Activated B cell treated with CpG ODN at 0.5 μM for 24 hours (primary cell): Measurements from ENCODE around the gene CALCB. TPM values are rescaled to one million over a fixed set of nuclear protein-coding genes. Genes with fewer than 3 reads are reported as not detected.

ENCODE experiments used
- ATAC-seq: fragments of 200-7000 bp; cut with Tn5 transposase; one replicate; pipeline ENCODE4 v1.10.0; 2021; ENCODE audit warnings: low read depth, mild to moderate bottlenecking, moderate library complexity
- CTCF ChIA-PET: fragments of 350-600 bp; sonication (Branson Sonifier 250); formaldehyde crosslinking; loops from one replicate; lab custom pipeline; 2021; ENCODE audit warnings: antibody characterized with exemption; lab: Charles Lee
- POLR2A ChIA-PET: fragments of 350-600 bp; sonication (Branson Sonifier 250); formaldehyde crosslinking; loops from one replicate; lab custom pipeline; 2021; ENCODE audit warnings: antibody characterized with exemption; lab: Charles Lee
- DNase-seq: peaks from one replicate; pipeline ENCODE4 v3.0.0; 2022
- H3K27ac Mint-ChIP-seq: one replicate; pipeline ENCODE4 v1.8.0; 2020; ENCODE audit warnings: mixed read lengths
- H3K27me3 Mint-ChIP-seq: one replicate; pipeline ENCODE4 v1.8.0; 2021; ENCODE audit warnings: mixed read lengths
- H3K36me3 Mint-ChIP-seq: one replicate; pipeline ENCODE4 v1.8.0; 2021; ENCODE audit warnings: low read depth, mixed read lengths
- H3K4me1 Mint-ChIP-seq: one replicate; pipeline ENCODE4 v1.8.0; 2021; ENCODE audit warnings: mixed read lengths
- H3K4me3 Mint-ChIP-seq: one replicate; pipeline ENCODE4 v1.8.0; 2020; ENCODE audit warnings: mild to moderate bottlenecking, mixed read lengths
- H3K9me3 Mint-ChIP-seq: one replicate; pipeline ENCODE4 v1.8.0; 2020; ENCODE audit warnings: mixed read lengths
- CTCF ChIP-seq: fragments of 200-600 bp; IDR thresholded peaks from one replicate; pipeline ENCODE4 v1.8.0; 2022; ENCODE audit warnings: antibody characterized with exemption, mild to moderate bottlenecking
- intact Hi-C: fragments of 100-400 bp; cut with micrococcal nuclease; formaldehyde crosslinking; loops from one replicate; pipeline ENCODE4 v1.15.1; 2024
- total RNA-seq: library from RNA; stranded (reverse); gene quantifications from 2 replicates; pipeline ENCODE4 v1.2.3, GENCODE V29; 2022

Gene CALCB
- total RNA-seq, 1 donor from 2014 or later = 0.35 TPM

GRCh38 chr11:15091625-15092024, 18.2 kb downstream of the CALCB start:
- ChIA-PET POLR2A (interaction anchor here (0.6 kb wide), 1 partner anchor 1420 kb away, joined by 6 read pairs; no protein-coding TSS in a partner anchor), CTCF (interaction anchor here (1.6 to 1.9 kb wide), 2 partner anchors 8 to 9 kb away, joined by 4 to 6 read pairs; no protein-coding TSS in a partner anchor)
- DNase-seq = no peak
- peaks cover 21% of the 10 kb centered on the region for H3K27me3 Mint-ChIP-seq
- H3K36me3 Mint-ChIP-seq = no peaks in the 10 kb centered on the region
- no peak overlapping the region for H3K27ac Mint-ChIP-seq
- H3K4me3 Mint-ChIP-seq = no peak overlapping the region
- H3K4me1 Mint-ChIP-seq = peaks cover 12% of the 10 kb centered on the region
- TF ChIP-seq CTCF = no peak
- intact Hi-C loops = no loop called here
- H3K9me3 Mint-ChIP-seq = peaks cover 7% of the 10 kb centered on the region
- peak; percentile 54 for ATAC-seq

DNA sequence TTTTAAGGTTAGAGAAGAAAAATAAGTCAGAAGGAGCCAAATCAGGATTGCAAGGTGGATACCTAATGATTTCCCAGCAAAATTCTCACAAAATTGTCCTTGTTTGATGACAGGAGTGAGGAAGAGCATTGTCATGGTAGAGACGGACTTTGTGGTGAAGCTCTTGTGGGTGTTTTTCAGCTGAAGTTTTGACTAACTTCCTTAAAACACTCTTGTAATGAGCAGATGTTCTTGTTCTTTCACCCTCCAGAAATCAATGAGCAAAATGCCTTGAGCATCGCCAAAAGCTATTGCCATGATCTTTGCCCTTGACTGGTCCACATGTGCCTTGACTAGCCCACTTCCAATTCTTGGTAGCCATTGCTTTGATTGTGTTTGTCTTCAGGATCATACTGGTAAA, 20.0 kb downstream of the CALCB start:
- intact Hi-C loops = no loop called here
- no peak for TF ChIP-seq CTCF
- peaks cover 21% of the 10 kb centered on the region for H3K27me3 Mint-ChIP-seq
- no peaks in the 10 kb centered on the region for H3K36me3 Mint-ChIP-seq
- H3K27ac Mint-ChIP-seq = no peak overlapping the region
- H3K4me1 Mint-ChIP-seq = peaks cover 12% of the 10 kb centered on the region
- no peaks in the 10 kb centered on the region for H3K9me3 Mint-ChIP-seq
- CTCF ChIA-PET = interaction anchor here (1.2 to 1.3 kb wide), 2 partner anchors 66 to 185 kb away, joined by 3 to 6 read pairs; no protein-coding TSS in a partner anchor
- DNase-seq (no peak), ATAC-seq (no peak)
- no peak overlapping the region for H3K4me3 Mint-ChIP-seq
- POLR2A ChIA-PET = no interaction called here

DNA sequence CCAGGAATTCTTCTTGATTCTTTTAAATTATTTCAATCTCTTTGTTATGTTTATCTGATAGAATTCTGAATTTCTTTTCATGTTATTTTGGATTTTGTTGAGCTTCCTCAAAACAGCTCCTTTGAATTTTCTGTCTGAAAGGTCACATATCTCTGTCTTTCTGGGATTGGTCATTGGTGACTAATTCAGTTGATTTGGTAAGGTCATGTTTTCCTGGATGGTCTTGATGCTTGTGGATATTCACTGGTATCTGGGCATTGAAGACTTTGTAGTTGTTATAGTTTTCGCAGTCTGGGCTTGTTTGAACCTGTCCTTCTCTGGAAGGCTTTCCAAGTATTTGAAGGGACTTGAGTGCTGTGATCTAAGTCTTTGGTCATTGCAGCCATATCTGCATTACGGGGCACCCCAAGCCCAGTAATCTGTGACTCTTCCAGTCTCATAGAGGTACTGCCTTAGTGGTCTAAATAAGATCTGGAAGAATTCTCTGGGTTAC, 22.4 kb downstream of the CALCB start:
- ATAC-seq (no peak), DNase-seq (no peak)
- Mint-ChIP-seq H3K27ac (no peak overlapping the region), H3K36me3 (no peaks in the 10 kb centered on the region), H3K9me3 (no peaks in the 10 kb centered on the region), H3K4me1 (peaks cover 12% of the 10 kb centered on the region), H3K4me3 (no peak overlapping the region), H3K27me3 (peaks cover 20% of the 10 kb centered on the region)
- CTCF ChIA-PET = no interaction called here
- POLR2A ChIA-PET = no interaction called here
- intact Hi-C loops = no loop called here
- TF ChIP-seq CTCF = no peak

DNA sequence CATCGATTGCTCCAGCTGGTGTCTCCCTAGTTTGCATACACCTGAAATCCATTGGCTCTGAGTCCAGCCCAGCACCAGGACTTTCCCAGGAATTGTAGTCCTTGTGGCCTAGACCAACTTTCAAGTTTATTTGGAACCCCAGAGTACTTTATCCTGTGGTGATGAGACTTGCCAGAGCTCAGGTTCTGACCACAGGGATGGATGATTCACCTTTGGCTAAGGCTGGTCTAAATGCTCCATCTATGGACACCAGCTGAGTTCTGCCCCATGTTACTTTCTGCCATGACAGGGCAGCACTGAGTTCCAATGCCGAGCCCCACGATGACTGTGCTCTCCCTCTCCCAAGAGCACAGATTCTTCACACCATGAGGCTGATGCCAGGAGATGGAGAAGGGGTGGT, 24.0 kb downstream of the CALCB start:
- POLR2A ChIA-PET = no interaction called here
- intact Hi-C loops = no loop called here
- ATAC-seq (no peak), DNase-seq (no peak)
- Mint-ChIP-seq H3K27ac (no peak overlapping the region), H3K36me3 (no peaks in the 10 kb centered on the region), H3K4me3 (no peak overlapping the region), H3K9me3 (no peaks in the 10 kb centered on the region), H3K4me1 (peaks cover 6% of the 10 kb centered on the region), H3K27me3 (peaks cover 20% of the 10 kb centered on the region)
- TF ChIP-seq CTCF = no peak
- CTCF ChIA-PET = interaction anchor here (1.2 to 1.4 kb wide), 2 partner anchors 9 to 110 kb away, joined by 3 to 4 read pairs; no protein-coding TSS in a partner anchor

DNA sequence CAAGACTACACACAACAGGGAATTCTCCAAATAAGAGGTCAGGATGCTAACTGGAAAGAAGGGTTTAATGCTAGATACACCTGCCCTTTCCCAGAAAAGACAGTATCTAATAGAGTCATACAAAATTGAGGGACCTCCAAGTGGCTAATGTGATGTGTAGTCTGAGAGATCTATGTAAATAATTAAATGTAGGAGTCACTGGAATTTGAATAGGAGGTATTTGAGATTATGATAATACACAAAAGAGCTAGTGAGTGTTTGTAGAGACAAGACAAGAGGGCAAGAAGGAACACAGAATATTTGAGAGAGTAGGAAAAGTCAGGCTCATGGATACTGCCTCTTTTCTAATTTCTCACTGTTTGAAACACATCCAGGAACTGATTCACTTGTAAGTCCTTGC, 25.9 kb downstream of the CALCB start:
- no peak for TF ChIP-seq CTCF
- Mint-ChIP-seq H3K27me3 (peaks cover 20% of the 10 kb centered on the region), H3K27ac (no peak overlapping the region), H3K36me3 (no peaks in the 10 kb centered on the region), H3K9me3 (peaks cover 11% of the 10 kb centered on the region), H3K4me3 (no peak overlapping the region), H3K4me1 (no peaks in the 10 kb centered on the region)
- ATAC-seq (no peak), DNase-seq (no peak)
- intact Hi-C loops = no loop called here
- ChIA-PET CTCF (interaction anchor here (0.7 to 8.3 kb wide), 10 partner anchors 8 to 455 kb away, joined by 3 to 126 read pairs (median 9); partner anchors contain the start of gene INSC), POLR2A (no interaction called here)
